Activated CD4-positive, alpha-beta T cell treated with anti-CD3 and anti-CD28 coated beads, Interleukin-2, amount 10 ng/mL, durations not matched to agents 24 days and 14 days (primary cell): Measurements from ENCODE around the gene PPP1R9B. TPM values are rescaled to one million over a fixed set of nuclear protein-coding genes. Genes with fewer than 3 reads are reported as not detected.

ENCODE experiments used
- DNase-seq: peaks from one replicate; pipeline ENCODE4 v3.0.0; 2022
- H3K27ac Mint-ChIP-seq: one replicate; pipeline ENCODE4 v1.8.0; 2022; ENCODE audit warnings: mild to moderate bottlenecking, mixed read lengths
- H3K27me3 Mint-ChIP-seq: one replicate; pipeline ENCODE4 v1.8.0; 2022; ENCODE audit warnings: mixed read lengths
- H3K36me3 Mint-ChIP-seq: one replicate; pipeline ENCODE4 v1.8.0; 2022; ENCODE audit warnings: low read depth, mild to moderate bottlenecking, mixed read lengths
- H3K4me1 Mint-ChIP-seq: one replicate; pipeline ENCODE4 v1.8.0; 2021; ENCODE audit warnings: mixed read lengths
- H3K4me3 Mint-ChIP-seq: one replicate; pipeline ENCODE4 v1.8.0; 2022; ENCODE audit warnings: mild to moderate bottlenecking, moderate library complexity, mixed read lengths
- H3K9me3 Mint-ChIP-seq: one replicate; pipeline ENCODE4 v1.8.0; 2021; ENCODE audit warnings: mixed read lengths
- intact Hi-C: fragments of 100-400 bp; cut with micrococcal nuclease; formaldehyde crosslinking; loops from one replicate; pipeline ENCODE4 v1.15.1; 2023
- total RNA-seq: library from RNA; stranded (reverse); gene quantifications from 2 replicates; pipeline ENCODE4 v1.2.3, GENCODE V29; 2022

Gene PPP1R9B
- total RNA-seq, 1 donor from 2014 or later: 91.3 TPM

- intact Hi-C loops: no loop called here
- H3K27me3 Mint-ChIP-seq: peaks cover 1% of the 10 kb centered on the region
- no peak overlapping the region for H3K4me3 Mint-ChIP-seq
- H3K36me3 Mint-ChIP-seq: no peaks in the 10 kb centered on the region
- H3K9me3 Mint-ChIP-seq: no peaks in the 10 kb centered on the region
- H3K27ac Mint-ChIP-seq: no peak overlapping the region
- no peak for DNase-seq
- H3K4me1 Mint-ChIP-seq: no peaks in the 10 kb centered on the region
Observed at GRCh38 chr17:50190603-50191358, 40.3 kb upstream of the PPP1R9B start.

- Mint-ChIP-seq H3K4me1 (no peaks in the 10 kb centered on the region), H3K9me3 (no peaks in the 10 kb centered on the region), H3K4me3 (no peak overlapping the region), H3K27me3 (no peaks in the 10 kb centered on the region), H3K36me3 (no peaks in the 10 kb centered on the region), H3K27ac (no peak overlapping the region)
- no peak for DNase-seq
- intact Hi-C loops: no loop called here
Observed at GRCh38 chr17:50190293-50190602, 39.8 kb upstream of the PPP1R9B start.

- Mint-ChIP-seq H3K27ac (no peak overlapping the region), H3K4me1 (no peaks in the 10 kb centered on the region), H3K4me3 (no peak overlapping the region), H3K9me3 (no peaks in the 10 kb centered on the region), H3K27me3 (no peaks in the 10 kb centered on the region), H3K36me3 (no peaks in the 10 kb centered on the region)
- DNase-seq: no peak
- intact Hi-C loops: no loop called here
Observed at GRCh38 chr17:50189550-50190292, 39.2 kb upstream of the PPP1R9B start.

- H3K36me3 Mint-ChIP-seq: no peaks in the 10 kb centered on the region
- no peak for DNase-seq
- no peaks in the 10 kb centered on the region for H3K9me3 Mint-ChIP-seq
- no peak overlapping the region for H3K27ac Mint-ChIP-seq
- no peak overlapping the region for H3K4me3 Mint-ChIP-seq
- H3K4me1 Mint-ChIP-seq: peaks cover 2% of the 10 kb centered on the region
- H3K27me3 Mint-ChIP-seq: no peaks in the 10 kb centered on the region
- intact Hi-C loops: no loop called here
Observed at GRCh38 chr17:50188921-50189549, 38.6 kb upstream of the PPP1R9B start.

- no peak for DNase-seq
- peaks cover 7% of the 10 kb centered on the region for H3K4me1 Mint-ChIP-seq
- no peaks in the 10 kb centered on the region for H3K36me3 Mint-ChIP-seq
- H3K27me3 Mint-ChIP-seq: no peaks in the 10 kb centered on the region
- H3K4me3 Mint-ChIP-seq: no peak overlapping the region
- no peaks in the 10 kb centered on the region for H3K9me3 Mint-ChIP-seq
- no peak overlapping the region for H3K27ac Mint-ChIP-seq
- intact Hi-C loops: no loop called here
Observed at GRCh38 chr17:50188531-50188920, 38.0 kb upstream of the PPP1R9B start.

GRCh38 chr17:50187751-50188530, 37.5 kb upstream of the PPP1R9B start:
- intact Hi-C loops: no loop called here
- Mint-ChIP-seq H3K4me3 (no peak overlapping the region), H3K9me3 (no peaks in the 10 kb centered on the region), H3K27me3 (no peaks in the 10 kb centered on the region), H3K36me3 (no peaks in the 10 kb centered on the region), H3K27ac (no peak overlapping the region), H3K4me1 (peaks cover 11% of the 10 kb centered on the region)
- DNase-seq: no peak

- intact Hi-C loops: no loop called here
- no peaks in the 10 kb centered on the region for H3K27me3 Mint-ChIP-seq
- no peaks in the 10 kb centered on the region for H3K36me3 Mint-ChIP-seq
- H3K9me3 Mint-ChIP-seq: no peaks in the 10 kb centered on the region
- H3K27ac Mint-ChIP-seq: no peak overlapping the region
- no peak for DNase-seq
- peaks cover 12% of the 10 kb centered on the region for H3K4me1 Mint-ChIP-seq
- no peak overlapping the region for H3K4me3 Mint-ChIP-seq
Observed at GRCh38 chr17:50187394-50187725, 36.9 kb upstream of the PPP1R9B start.

GRCh38 chr17:50186661-50187393, 36.4 kb upstream of the PPP1R9B start:
- Mint-ChIP-seq H3K9me3 (no peaks in the 10 kb centered on the region), H3K36me3 (no peaks in the 10 kb centered on the region), H3K4me3 (no peak overlapping the region), H3K4me1 (peaks cover 12% of the 10 kb centered on the region), H3K27ac (no peak overlapping the region), H3K27me3 (no peaks in the 10 kb centered on the region)
- DNase-seq: no peak
- intact Hi-C loops: no loop called here

GRCh38 chr17:50185631-50186471, 35.4 kb upstream of the PPP1R9B start:
- no peak for DNase-seq
- H3K4me3 Mint-ChIP-seq: no peak overlapping the region

GRCh38 chr17:50184611-50185398, 34.3 kb upstream of the PPP1R9B start:
- no peak overlapping the region for H3K27ac Mint-ChIP-seq
- H3K4me1 Mint-ChIP-seq: peaks cover 12% of the 10 kb centered on the region
- no peaks in the 10 kb centered on the region for H3K9me3 Mint-ChIP-seq
- H3K4me3 Mint-ChIP-seq: no peak overlapping the region
- intact Hi-C loops: no loop called here
- no peaks in the 10 kb centered on the region for H3K36me3 Mint-ChIP-seq
- DNase-seq: no peak
- peaks cover 1% of the 10 kb centered on the region for H3K27me3 Mint-ChIP-seq

More at GRCh38 chr17:50185631-50186471, 35.4 kb upstream of the PPP1R9B start:
- intact Hi-C loops: no loop called here
- Mint-ChIP-seq H3K9me3 (no peaks in the 10 kb centered on the region), H3K27me3 (no peaks in the 10 kb centered on the region), H3K36me3 (no peaks in the 10 kb centered on the region), H3K27ac (no peak overlapping the region), H3K4me1 (peaks cover 12% of the 10 kb centered on the region)

GRCh38 chr17:50184064-50184463, 33.6 kb upstream of the PPP1R9B start:
- H3K4me1 Mint-ChIP-seq: peaks cover 12% of the 10 kb centered on the region
- no peak for DNase-seq
- peaks cover 3% of the 10 kb centered on the region for H3K27me3 Mint-ChIP-seq
- intact Hi-C loops: no loop called here
- no peaks in the 10 kb centered on the region for H3K36me3 Mint-ChIP-seq
- peak overlapping the region; percentile 71 for H3K4me3 Mint-ChIP-seq
- no peaks in the 10 kb centered on the region for H3K9me3 Mint-ChIP-seq
- peak overlapping the region; percentile 59 for H3K27ac Mint-ChIP-seq

- H3K4me1 Mint-ChIP-seq: peaks cover 12% of the 10 kb centered on the region
- H3K36me3 Mint-ChIP-seq: no peaks in the 10 kb centered on the region
- peaks cover 3% of the 10 kb centered on the region for H3K27me3 Mint-ChIP-seq
- intact Hi-C loops: no loop called here
- peak overlapping the region; percentile 71 for H3K4me3 Mint-ChIP-seq
- H3K9me3 Mint-ChIP-seq: no peaks in the 10 kb centered on the region
- peak; percentile 64 for DNase-seq
- H3K27ac Mint-ChIP-seq: peak overlapping the region; percentile 59
Observed at GRCh38 chr17:50183421-50183994, 33.0 kb upstream of the PPP1R9B start.
